GM21529 (cell line): ENCODE measurements around the gene ANKS1B.

Source experiments
- ATAC-seq: cut with Tn5 transposase; IDR thresholded peaks from one replicate; pipeline ENCODE4 v1.9.1; 2021; ENCODE audit not compliant: unreplicated experiment

Gene ANKS1B

DNA sequence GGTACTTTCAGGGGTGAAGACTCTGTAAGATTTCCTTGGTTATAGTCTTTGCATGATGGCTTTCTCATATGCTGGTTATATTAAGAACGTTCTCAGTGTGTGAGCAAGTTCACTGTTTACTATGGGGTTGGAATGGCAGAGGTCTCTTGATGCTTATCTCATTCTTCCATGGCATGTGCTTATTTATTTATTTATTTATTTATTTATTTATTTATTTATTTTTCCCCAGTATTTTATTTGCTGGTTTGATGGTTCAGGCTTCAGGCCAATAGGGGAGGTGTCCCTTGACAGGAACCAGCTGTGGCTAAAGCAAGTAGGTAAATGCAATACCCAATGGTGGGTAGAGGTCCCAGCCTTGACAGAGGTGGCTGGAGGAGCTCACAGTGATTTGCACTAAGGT, 498.5 kb downstream of the ANKS1B start:
- no peak for ATAC-seq

- ATAC-seq, result no peak
Measured at GRCh38 chr12:99479149-99479548, 505.6 kb downstream of the ANKS1B start.

DNA sequence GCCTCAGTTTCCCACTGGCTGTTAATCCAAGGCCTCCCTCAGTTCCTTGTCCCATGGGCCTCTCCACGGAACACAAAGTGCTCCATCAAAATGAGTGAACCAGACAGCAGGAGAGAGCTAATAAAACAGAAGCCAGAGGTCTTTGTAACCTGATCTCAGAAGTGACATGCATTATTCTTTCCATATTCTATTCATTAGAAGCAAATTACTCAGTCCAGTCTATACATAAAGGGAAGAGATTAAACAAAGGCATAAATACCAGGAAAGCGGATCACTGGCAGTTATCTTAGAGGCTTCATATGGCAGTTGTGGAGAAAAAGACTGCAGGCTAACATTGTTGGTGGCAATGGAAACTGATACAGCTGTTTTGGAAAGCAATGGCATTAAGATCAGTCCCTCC, 507.8 kb downstream of the ANKS1B start:
- no peak for ATAC-seq

GRCh38 chr12:99455350-99456035, 529.2 kb downstream of the ANKS1B start:
- ATAC-seq, result no peak

DNA sequence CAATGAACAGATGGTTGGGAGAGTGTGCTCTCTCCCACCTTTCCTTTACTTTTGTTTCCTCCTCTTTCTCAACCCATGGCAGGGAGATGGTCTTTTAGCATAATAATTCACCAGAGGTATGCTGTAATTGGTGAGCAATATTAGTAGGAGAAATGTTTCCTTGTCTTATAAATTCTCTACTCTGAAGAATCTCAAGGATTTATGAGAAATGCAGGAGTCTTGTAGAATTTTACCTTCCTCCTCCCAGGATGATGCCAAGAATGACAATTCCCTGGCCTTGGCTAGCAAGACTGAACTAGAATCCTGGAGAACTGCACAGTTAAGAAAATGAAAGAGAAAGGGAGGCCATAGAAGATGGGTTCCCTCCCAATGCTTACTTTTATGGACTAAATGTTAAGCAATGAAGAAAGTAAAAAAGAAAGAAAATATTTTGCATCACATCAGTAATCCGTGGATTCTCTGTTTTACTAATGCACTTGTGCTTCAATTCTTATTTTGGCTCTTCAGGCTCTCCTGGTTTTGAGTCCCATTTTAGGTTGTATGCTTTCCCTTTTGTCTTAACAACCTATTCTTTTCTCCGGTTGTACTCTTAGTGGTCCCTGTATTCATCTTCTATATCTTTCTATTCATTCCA, 530.1 kb downstream of the ANKS1B start:
- peak; percentile 36 for ATAC-seq

DNA sequence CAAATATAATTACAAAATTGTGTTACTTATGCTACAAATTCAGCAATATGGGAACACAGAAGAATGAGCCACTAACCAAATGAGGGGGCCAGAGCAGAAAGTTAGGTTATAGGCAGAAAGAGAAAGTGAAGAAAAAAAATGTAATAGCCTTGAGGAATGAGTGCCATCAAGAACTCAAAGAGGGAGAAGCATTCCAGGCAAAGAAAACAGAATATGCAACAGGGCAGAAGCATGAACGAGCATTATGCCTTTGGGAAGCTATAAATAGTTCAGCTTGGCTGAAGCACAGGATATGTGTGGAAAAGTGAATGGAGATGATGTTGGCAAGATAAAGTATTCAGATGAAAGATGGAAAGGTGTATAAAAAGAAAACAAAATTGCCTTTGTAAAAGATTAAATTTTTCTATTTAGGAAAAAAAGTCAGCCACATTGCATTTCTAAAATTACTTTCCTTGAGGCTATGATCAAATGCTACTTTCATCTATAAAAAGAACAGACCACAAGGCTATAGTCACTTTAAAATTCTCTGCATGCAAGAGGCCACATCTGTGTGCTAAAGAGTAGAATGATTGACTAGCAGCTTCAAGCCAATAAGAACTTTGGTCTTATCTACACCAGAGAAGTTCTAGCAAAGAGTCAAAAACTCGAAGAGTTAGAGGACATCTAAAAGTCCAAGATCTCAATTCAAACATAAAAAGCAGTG, 530.7 kb downstream of the ANKS1B start:
- peak; percentile 67 for ATAC-seq

- no peak for ATAC-seq
Measured at GRCh38 chr12:99450036-99450630, 534.6 kb downstream of the ANKS1B start.

DNA sequence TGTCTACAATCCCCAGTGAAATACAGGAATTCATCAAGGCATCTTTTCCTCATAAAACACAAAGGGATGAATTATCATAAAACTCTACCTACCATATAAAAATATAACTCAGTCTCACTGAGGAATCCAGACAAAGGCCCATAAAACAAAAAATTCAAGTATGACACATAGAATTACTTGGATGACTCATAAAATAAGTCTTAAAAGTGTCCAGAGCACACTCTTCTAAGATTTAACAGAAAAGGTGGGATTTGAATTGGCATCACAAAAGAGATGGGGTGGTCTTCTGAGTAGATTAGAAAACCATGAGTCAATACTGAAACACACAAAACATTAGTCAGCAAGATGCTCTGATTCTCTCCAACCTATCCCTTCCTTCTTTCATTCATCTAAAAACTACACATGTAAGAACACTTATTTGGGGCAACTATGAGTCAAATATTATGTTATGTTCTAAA, 539.8 kb downstream of the ANKS1B start:
- peak; percentile 70 for ATAC-seq

DNA sequence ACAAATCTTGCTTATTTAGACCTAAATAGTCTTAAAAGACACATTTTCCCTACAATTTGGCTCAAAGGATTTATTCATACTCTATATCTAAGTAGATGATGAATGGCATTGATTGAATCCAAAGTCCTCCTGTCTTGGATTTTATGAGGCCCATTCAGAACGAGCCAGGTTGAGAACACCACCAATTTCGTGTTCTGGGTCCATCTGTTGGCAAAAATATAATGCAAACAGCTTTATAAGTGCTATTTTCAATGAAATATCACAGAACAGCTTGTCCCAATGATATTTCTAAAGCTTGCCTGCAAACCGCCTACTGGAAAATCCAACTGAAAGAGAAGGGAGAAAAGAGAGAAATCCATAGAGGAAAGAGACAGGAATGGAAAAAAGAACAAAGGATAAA, 542.0 kb downstream of the ANKS1B start:
- no peak for ATAC-seq

- no peak for ATAC-seq
Measured at GRCh38 chr12:99439399-99439798, 545.3 kb downstream of the ANKS1B start.

- peak; percentile 98 for ATAC-seq
Measured at GRCh38 chr12:99436584-99436983, 548.2 kb downstream of the ANKS1B start.

- ATAC-seq, result no peak
Measured at GRCh38 chr12:99435095-99435791, 549.5 kb downstream of the ANKS1B start.

DNA sequence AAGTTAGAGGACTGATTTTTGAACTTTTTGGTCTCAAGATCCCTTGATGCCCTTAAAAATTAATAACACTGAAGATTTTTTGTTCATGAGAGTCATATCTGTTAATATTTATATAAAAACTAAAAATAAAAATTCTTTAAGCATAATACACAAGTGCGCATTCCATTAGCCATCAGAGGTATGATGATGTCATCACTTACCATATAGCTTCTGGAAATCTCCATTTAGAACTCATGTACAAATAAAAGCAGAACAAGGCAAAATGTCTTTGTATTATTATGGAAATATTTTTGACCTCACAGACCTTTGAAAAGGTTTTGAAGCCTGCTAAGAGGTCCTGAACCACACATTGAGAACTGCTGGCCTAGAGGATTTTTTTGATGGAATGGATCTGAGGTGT, 551.6 kb downstream of the ANKS1B start:
- no peak for ATAC-seq

DNA sequence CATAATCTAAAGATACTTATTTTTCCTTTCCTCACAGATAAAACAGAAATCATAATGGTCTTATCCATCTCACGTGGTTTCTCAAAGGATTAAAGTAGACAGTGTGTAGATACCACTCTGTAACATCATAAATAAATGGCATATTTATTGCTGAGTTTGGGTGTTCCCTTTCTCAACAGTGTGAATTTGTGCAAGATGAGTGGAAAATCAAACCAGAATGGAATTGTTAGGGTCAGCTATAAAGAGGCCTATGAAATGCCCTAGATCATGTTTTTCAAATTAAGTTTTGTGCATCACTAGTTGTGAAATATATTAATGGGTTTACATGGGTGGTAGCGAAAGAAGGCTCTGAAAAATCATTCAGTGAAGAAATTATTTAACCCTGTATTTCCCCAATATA, 553.5 kb downstream of the ANKS1B start:
- no peak for ATAC-seq

- peak; percentile 67 for ATAC-seq
Measured at GRCh38 chr12:99427104-99427503, 557.6 kb downstream of the ANKS1B start.

GRCh38 chr12:99418379-99418778, 566.4 kb downstream of the ANKS1B start:
- ATAC-seq, result no peak

DNA sequence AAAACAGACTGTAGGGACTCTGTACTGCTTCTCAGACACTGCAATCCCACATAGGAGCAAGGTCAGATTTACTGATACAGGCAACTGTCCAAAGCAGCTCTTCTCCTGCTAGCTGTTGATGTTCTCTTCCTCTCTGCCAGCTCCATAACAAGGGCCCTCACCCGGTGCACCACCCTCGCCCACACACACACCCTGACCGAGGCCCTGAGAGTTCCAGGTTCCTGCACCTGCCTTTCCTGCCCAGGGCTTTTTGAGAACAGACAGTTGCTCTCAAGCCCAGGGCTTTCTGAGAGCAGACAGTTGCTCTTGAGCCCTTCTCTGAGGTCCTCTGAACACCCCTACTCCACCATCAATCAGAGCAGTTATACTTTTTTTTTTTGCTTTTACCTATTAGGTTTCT, 571.0 kb downstream of the ANKS1B start:
- no peak for ATAC-seq

- ATAC-seq, result peak; percentile 57
Measured at GRCh38 chr12:99393763-99394162, 591.0 kb downstream of the ANKS1B start.

GRCh38 chr12:99392091-99392850, 592.5 kb downstream of the ANKS1B start:
- ATAC-seq, result no peak

- ATAC-seq, result no peak
Measured at GRCh38 chr12:99390707-99391106, 594.0 kb downstream of the ANKS1B start.
